H1 (cell line): ENCODE measurements around the gene LTN1. TPM values are rescaled to one million over a fixed set of nuclear protein-coding genes. Genes with fewer than 3 reads are reported as not detected.

Source experiments
- POLR2AphosphoS5 ChIP-seq: IDR thresholded peaks from 2 replicates; pipeline ENCODE4 v1.6.1; 2011; ENCODE audit warnings: low read depth, low read length
- SUZ12 ChIP-seq: fragments of 200-600 bp; sonication (generic); IDR thresholded peaks from 2 replicates; pipeline ENCODE4 v1.6.1; 2012; ENCODE audit warnings: mild to moderate bottlenecking, inconsistent platforms, low read length, moderate library complexity, mixed read lengths
- polyA plus RNA-seq, 7 experiments: library from polyadenylated mRNA; depleted of rRNA in 3 of 7; stranded (reverse) in 5 of 7; unstranded in 2 of 7; fragments of >200 nt in 5 of 7; fragments of 200-250 nt in 2 of 7; gene quantifications; 1 replicate in 5 of 7; 2 replicates in 1 of 7; 4 replicates in 1 of 7; pipeline versions ENCODE4 v1.2.1 to v1.2.3, GENCODE V29; 2011 to 2013; ENCODE audit warnings: missing spikeins in 2 of 7, mixed read lengths in 2 of 7
- total RNA-seq: library from RNA; stranded (reverse); fragmentation: NEBNext Ultra II Directional; extraction: Animal tissue kit (Norgen Biotek cat#: 25700); gene quantifications from 2 replicates; pipeline ENCODE4 v1.2.1, GENCODE V29; 2021

LTN1 gene
- total and polyA plus RNA-seq, 2 of the 8 experiments (the other 6 are each of a cell fraction or from before 2014, with no cell fraction given): 3.2 to 23.5 TPM

DNA sequence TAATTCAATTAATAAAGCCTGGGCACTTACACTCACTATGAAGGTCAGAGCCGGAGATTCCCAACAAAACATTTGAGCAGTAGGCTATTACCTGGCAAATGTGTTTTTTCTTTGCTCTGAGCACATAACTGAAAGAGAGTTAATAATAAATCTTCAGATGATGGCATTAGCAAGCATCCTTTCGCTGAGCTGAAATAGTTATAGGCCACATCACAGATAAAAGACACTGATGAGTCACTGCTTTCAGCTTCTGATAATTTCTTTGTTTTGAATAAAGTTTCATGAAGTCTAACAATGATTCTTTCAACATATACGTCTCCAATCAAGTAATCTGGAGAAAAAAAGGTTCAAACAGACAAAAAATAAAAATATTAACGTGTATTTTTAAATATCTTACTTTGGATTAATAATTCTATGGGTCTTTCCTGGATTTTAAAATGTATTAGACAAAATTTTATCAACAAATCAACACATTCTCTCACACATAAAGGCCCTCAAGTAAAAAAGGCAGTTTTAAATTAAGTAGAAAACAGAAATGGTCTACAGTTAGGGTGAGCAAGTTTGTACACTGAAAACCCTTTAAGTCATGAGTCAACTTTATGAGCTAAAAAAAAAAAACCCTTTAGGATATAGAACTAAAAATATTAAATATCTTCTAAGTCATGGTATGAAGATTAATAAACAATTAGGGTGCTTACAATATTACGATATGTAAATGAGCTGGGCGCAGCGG lies 33.1 kb downstream of the LTN1 start (continued):
- no peak for TF ChIP-seq SUZ12
- TF ChIP-seq POLR2AphosphoS5: no peak
